ENCODE data around the gene ROR2.

GRCh38 chr9:91939978-91940377 is 10.1 kb downstream of the ROR2 start:
- TF ChIP-seq POLR2AphosphoS5 (IDR thresholded peaks at IDR 0.05), result no peak
- TF ChIP-seq EP300 (IDR thresholded peaks at IDR 0.05; ENCODE audit: low read depth), result no peak
- TF ChIP-seq, protein P1, sequence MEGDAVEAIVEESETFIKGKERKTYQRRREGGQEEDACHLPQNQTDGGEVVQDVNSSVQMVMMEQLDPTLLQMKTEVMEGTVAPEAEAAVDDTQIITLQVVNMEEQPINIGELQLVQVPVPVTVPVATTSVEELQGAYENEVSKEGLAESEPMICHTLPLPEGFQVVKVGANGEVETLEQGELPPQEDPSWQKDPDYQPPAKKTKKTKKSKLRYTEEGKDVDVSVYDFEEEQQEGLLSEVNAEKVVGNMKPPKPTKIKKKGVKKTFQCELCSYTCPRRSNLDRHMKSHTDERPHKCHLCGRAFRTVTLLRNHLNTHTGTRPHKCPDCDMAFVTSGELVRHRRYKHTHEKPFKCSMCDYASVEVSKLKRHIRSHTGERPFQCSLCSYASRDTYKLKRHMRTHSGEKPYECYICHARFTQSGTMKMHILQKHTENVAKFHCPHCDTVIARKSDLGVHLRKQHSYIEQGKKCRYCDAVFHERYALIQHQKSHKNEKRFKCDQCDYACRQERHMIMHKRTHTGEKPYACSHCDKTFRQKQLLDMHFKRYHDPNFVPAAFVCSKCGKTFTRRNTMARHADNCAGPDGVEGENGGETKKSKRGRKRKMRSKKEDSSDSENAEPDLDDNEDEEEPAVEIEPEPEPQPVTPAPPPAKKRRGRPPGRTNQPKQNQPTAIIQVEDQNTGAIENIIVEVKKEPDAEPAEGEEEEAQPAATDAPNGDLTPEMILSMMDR (IDR thresholded peaks at IDR 0.05), result no peak
